Measurements from ENCODE around the gene DOHH.

Gene DOHH, protein sequence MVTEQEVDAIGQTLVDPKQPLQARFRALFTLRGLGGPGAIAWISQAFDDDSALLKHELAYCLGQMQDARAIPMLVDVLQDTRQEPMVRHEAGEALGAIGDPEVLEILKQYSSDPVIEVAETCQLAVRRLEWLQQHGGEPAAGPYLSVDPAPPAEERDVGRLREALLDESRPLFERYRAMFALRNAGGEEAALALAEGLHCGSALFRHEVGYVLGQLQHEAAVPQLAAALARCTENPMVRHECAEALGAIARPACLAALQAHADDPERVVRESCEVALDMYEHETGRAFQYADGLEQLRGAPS

DNA sequence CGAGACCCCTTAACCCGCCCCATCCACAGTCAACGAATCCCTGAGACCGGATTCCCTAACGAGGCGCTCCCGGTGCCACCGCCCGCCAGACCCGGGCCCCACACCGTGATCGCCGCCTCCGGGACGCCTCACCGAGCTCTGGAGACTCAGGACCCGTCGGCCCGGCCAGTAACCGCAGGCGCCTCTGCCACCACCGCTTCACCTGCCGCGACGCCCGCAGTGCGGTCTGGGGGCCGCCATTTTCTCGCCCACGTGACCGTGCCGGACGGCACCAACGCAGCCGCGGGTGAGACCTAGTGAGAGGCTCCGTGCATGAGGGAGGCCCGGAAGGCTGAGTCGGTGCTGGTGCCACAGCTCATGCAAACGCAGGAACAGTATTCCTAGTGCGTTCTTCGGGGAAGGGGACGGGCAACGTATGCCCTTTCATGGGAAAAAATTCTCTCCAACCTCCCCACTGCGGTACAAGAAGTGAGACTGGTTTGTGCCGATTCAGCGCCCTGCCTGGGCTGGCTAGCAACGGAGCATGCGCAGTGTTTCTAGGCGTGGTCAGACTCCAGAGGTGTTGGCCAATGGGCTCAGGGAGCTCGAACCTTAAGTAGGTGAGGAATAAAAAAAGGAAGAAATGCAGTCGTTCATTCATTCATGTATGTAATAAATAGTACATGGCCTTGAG lies at the start of gene DOHH:
Gene DOHH (minus strand): TSS at position 246 of the 673 bp plus-strand sequence. CDS start 3,860 bp downstream, outside the sequence.
- H3K4me3 ChIP-seq (ENCODE audit: low read depth, low read length), result peak within 1 kb of the TSS; percentile 93
- TF ChIP-seq, protein P1, sequence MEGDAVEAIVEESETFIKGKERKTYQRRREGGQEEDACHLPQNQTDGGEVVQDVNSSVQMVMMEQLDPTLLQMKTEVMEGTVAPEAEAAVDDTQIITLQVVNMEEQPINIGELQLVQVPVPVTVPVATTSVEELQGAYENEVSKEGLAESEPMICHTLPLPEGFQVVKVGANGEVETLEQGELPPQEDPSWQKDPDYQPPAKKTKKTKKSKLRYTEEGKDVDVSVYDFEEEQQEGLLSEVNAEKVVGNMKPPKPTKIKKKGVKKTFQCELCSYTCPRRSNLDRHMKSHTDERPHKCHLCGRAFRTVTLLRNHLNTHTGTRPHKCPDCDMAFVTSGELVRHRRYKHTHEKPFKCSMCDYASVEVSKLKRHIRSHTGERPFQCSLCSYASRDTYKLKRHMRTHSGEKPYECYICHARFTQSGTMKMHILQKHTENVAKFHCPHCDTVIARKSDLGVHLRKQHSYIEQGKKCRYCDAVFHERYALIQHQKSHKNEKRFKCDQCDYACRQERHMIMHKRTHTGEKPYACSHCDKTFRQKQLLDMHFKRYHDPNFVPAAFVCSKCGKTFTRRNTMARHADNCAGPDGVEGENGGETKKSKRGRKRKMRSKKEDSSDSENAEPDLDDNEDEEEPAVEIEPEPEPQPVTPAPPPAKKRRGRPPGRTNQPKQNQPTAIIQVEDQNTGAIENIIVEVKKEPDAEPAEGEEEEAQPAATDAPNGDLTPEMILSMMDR (IDR thresholded peaks at IDR 0.05; ENCODE audit: low read depth, low read length, missing control alignments), result no peak
- H3K36me3 ChIP-seq (replicated peaks), result peaks cover 16% of the 10 kb centered on the region
- in situ Hi-C loops (cut with HindIII; ENCODE audit: low pct_ligation_motif_present, low sequenced_read_pairs), result no loop called here
- H3K27me3 ChIP-seq (replicated peaks), result no peaks in the 10 kb centered on the region
- peak; percentile 96 for DNase-seq
- peak within 1 kb of the TSS; percentile 100 for H3K27ac ChIP-seq

DNA sequence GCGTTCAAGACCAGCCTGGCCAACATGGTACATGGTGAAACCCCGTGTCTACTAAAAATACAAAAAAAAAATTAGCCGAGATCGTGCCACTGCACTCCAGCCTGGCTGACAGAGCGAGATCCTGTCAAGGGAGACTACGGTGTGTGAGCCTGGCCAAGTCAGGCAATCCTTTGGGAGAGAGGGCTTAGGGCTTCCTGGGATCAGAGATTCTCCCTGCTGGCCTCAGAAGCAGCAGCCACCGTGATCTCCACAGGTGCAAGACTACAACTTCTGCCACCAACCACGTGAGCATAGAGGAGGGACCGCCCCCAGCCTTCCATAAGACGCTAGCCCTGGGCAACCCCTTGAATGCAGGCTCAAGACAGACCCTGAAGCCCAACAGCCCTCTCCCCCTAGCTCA lies 49.3 kb upstream of the DOHH start:
- H3K36me3 ChIP-seq (replicated peaks), result peaks cover 49% of the 10 kb centered on the region
- no peaks in the 10 kb centered on the region for H3K27me3 ChIP-seq (replicated peaks)
- H3K4me3 ChIP-seq (ENCODE audit: low read depth, low read length), result no peak overlapping the region
- in situ Hi-C loops (cut with HindIII; ENCODE audit: low pct_ligation_motif_present, low sequenced_read_pairs), result no loop called here
- TF ChIP-seq, protein P1 (IDR thresholded peaks at IDR 0.05; ENCODE audit: low read depth, low read length, missing control alignments), result no peak
- no peak for DNase-seq
- H3K27ac ChIP-seq, result no peak overlapping the region

DNA sequence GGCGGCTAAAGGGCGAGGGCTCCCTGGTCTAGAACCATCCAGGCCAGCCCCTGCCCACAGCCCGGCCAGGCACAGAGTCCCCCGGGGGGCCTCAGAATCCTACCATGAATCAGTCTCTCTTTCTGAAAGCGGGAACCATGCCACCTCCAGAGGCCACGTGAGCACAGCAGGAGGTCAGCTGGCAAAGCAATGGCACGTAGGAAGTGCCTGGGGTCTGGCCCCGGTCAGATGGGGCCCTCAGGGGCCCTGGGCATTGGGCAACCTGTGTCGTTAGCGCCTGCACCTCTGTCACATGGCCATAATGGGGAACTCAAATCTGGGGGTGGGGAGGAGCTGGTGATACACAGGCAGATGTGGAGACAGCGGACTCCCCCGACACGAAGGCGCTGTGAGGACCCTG lies 48.1 kb upstream of the DOHH start:
- DNase-seq, result no peak
- H3K36me3 ChIP-seq (replicated peaks), result peaks cover 61% of the 10 kb centered on the region
- TF ChIP-seq, protein P1 (IDR thresholded peaks at IDR 0.05; ENCODE audit: low read depth, low read length, missing control alignments), result no peak
- no peak overlapping the region for H3K27ac ChIP-seq
- no peak overlapping the region for H3K4me3 ChIP-seq (ENCODE audit: low read depth, low read length)
- no peaks in the 10 kb centered on the region for H3K27me3 ChIP-seq (replicated peaks)
- in situ Hi-C loops (cut with HindIII; ENCODE audit: low pct_ligation_motif_present, low sequenced_read_pairs), result no loop called here

DNA sequence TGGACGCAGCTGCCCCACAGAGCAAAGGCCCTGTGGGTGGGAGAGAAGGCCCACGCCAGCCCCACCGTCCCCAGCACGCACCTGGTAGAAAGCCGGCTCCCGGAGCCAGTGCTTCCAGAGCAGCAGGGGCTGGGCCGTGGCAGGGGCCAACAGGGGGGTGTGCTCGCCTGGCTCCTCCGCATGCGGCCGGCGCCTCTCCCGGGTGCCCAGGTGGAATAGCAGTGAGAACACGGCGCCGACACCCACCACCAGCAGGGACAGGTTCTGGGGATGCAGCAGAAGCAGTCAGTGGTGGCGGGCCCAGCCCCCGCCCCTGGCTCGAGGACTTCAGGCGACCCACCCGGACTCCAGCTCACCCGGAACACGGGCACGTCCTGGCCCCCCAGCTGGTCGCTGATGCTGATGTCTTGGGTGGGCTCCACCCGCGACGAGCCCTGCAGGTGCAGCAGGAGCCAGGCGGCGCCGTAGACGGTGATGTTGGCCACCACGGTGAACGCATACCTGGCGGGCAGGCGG lies 47.4 kb upstream of the DOHH start:
- in situ Hi-C loops (cut with HindIII; ENCODE audit: low pct_ligation_motif_present, low sequenced_read_pairs), result no loop called here
- TF ChIP-seq, protein P1 (IDR thresholded peaks at IDR 0.05; ENCODE audit: low read depth, low read length, missing control alignments), result no peak
- peaks cover 66% of the 10 kb centered on the region for H3K36me3 ChIP-seq (replicated peaks)
- no peak for DNase-seq
- H3K27ac ChIP-seq, result no peak overlapping the region
- H3K4me3 ChIP-seq (ENCODE audit: low read depth, low read length), result no peak overlapping the region
- no peaks in the 10 kb centered on the region for H3K27me3 ChIP-seq (replicated peaks)

DNA sequence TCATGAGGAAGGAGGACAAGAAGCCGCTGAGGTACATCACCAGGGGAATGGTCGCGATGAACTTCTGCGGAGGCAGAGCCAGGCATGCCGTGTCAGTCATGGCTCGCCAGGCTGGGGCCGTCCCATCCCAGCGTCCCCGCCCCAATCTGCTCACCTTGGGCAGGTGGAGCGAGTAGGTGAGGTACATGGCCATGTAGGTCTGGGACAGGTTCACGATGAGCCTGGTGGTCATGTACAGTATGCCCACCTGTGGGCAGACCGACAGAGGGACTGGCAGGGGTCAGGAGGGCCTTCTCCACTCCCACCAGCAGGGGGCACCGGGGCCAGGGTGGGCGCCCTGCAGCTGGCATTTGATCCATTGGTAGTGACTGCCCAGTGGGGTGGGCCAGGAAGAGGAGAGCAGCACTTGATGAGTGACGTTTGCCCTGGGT lies 46.8 kb upstream of the DOHH start:
- Histone ChIP-seq H3K27me3 (replicated peaks) (no peaks in the 10 kb centered on the region), H3K36me3 (replicated peaks) (peaks cover 71% of the 10 kb centered on the region), H3K4me3 (ENCODE audit: low read depth, low read length) (no peak overlapping the region), H3K27ac (no peak overlapping the region)
- TF ChIP-seq, protein P1 (IDR thresholded peaks at IDR 0.05; ENCODE audit: low read depth, low read length, missing control alignments), result peak; percentile 80
- no peak for DNase-seq
- in situ Hi-C loops (cut with HindIII; ENCODE audit: low pct_ligation_motif_present, low sequenced_read_pairs), result no loop called here
